MG63 (cell line): Measurements from ENCODE around the gene DSE. TPM values are rescaled to one million over a fixed set of nuclear protein-coding genes. Genes with fewer than 3 reads are reported as not detected.

Experiments used
- DNase-seq: peaks from one replicate; pipeline ENCODE4 v3.0.0-alpha.2; 2020
- H3K27me3 ChIP-seq: fragments of 250-450 bp; sonication (Bioruptor Pico); 2 replicates; pipeline ENCODE4 v1.5.1; 2020; ENCODE audit warnings: mild to moderate bottlenecking, moderate library complexity
- H3K36me3 ChIP-seq: fragments of 250-450 bp; sonication (Bioruptor Pico); 2 replicates; pipeline ENCODE4 v1.5.1; 2020; ENCODE audit warnings: mild to moderate bottlenecking, moderate library complexity
- H3K4me3 ChIP-seq: fragments of 250-450 bp; sonication (Bioruptor Pico); 2 replicates; pipeline ENCODE4 v1.5.1; 2020; ENCODE audit warnings: mild to moderate bottlenecking, moderate library complexity
- H3K9me3 ChIP-seq: fragments of 250-450 bp; sonication (Bioruptor Pico); 2 replicates; pipeline ENCODE4 v1.5.1; 2020; ENCODE audit warnings: mild to moderate bottlenecking, moderate library complexity
- total RNA-seq: library from RNA; depleted of rRNA; stranded (reverse); fragments of >200 nt; shearing (Covaris generic); gene quantifications from 2 replicates; pipeline ENCODE4 v1.2.3, GENCODE V29; 2014; ENCODE audit warnings: low replicate concordance

DSE gene
- total RNA-seq, 1 experiment from 2014 or later = 5.4 TPM

DNA sequence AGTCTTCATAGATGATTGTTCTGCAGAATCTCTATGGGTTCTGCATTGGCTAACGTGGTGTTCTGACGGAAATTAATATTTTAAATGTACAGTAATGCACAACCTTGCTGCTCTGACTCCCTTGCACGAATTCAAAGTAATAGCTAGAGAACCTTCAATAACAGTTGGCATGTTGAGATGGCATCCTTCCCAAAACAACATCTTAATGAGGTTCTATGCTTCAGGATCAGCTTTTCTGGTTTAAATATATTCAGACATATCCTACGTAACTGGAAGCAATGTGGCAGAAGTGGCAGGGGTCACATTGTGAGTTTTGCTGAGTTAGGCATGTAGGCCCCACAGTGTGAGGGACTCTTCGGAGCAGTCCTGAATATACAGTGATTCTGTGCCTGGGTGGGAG lies 25.7 kb downstream of the DSE start:
- Histone ChIP-seq H3K9me3 (no peaks in the 10 kb centered on the region), H3K36me3 (no peaks in the 10 kb centered on the region; the same call in 1 of the 2 replicates), H3K27me3 (no peaks in the 10 kb centered on the region), H3K4me3 (no peak overlapping the region)
- DNase-seq = no peak

DNA sequence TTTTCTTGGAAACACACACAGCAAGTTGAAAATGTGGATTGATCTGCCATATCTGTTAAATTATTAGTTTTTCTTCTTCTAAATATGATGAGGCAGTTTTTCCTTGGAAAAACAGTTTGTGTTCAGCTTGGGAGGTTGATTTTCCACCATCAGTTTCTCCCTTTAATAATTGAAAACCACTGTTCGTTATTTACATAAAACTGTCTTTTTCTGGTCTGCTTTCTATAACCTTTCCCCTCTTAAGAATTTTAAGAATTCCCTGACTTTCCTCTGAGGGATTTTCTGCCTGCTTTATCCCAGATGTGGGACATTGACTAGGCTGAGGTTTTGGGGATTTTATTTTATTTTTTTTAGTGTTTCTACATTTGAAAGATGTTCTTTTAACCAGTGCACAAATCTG lies 27.2 kb downstream of the DSE start:
- DNase-seq = no peak

DNA sequence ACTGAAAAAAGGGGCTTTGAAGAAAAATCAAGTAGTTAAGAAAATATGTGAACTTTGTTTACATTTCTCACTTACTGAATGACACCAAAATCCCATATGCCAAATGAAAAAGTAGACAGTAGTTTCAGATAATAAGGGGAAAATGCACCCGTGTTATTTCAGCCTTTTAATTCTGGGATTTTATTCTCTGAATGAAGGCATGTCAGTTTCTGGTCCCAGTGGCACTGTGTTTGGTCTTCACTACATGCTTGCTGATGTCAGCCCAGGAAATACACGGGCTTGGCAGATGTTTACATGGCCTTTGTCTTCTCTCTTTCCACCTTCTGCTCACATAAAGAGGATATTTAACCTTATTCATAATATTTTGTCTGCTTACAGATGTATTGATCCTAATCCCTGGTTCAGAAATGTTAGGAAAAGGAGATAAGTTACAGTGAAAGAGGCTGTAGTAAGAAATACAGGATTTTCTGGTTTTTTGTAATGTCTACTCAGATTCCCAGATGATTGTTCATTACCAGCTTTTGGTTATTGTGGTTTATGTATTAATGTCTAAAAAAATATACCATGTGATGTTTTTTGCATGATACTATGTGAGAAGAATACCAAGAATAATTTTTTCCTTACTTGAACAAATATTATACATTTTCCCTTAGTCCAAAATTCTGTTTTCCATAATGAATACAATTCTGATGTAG lies 27.7 kb downstream of the DSE start:
- DNase-seq = no peak

More for the DNA sequence above, 27.2 kb downstream of the DSE start:
- H3K9me3 ChIP-seq = no peaks in the 10 kb centered on the region
- no peaks in the 10 kb centered on the region; the same call in 1 of the 2 replicates for H3K36me3 ChIP-seq
- no peaks in the 10 kb centered on the region for H3K27me3 ChIP-seq
- no peak overlapping the region for H3K4me3 ChIP-seq

DNA sequence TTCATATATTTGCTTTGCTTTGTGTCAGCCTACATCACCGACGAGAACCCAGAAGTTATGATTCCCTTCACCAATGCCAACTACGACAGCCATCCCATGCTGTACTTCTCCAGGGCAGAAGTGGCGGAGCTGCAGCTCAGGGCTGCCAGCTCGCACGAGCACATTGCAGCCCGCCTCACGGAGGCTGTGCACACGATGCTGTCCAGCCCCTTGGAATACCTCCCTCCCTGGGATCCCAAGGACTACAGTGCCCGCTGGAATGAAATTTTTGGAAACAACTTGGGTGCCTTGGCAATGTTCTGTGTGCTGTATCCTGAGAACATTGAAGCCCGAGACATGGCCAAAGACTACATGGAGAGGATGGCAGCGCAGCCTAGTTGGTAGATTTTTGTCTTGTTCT lies 28.5 kb downstream of the DSE start:
- Histone ChIP-seq H3K4me3 (no peak overlapping the region), H3K9me3 (no peaks in the 10 kb centered on the region), H3K27me3 (no peaks in the 10 kb centered on the region), H3K36me3 (no peaks in the 10 kb centered on the region; the same call in 1 of the 2 replicates)
- DNase-seq = no peak

More for the DNA sequence above, 27.7 kb downstream of the DSE start:
- Histone ChIP-seq H3K4me3 (no peak overlapping the region), H3K36me3 (no peaks in the 10 kb centered on the region; the same call in 1 of the 2 replicates), H3K9me3 (no peaks in the 10 kb centered on the region), H3K27me3 (no peaks in the 10 kb centered on the region)

DNA sequence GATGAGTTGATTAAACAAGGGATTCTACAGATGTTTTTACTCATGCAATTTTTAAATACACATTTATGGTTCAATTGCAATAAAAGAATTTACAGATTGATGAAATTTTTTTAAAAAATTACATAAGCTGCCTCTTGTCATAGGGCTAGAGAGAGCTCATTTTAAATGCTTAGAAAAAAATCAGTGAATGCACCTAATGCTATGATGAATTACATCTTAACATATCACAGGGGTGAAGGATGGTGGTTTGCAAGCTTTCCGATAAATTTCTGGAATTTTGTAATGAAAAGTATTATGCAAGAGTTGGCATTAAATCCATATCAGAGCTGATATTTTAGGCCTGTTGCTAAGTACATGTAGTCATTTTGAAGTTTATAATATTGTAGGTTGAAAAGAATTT lies 29.6 kb downstream of the DSE start:
- DNase-seq = no peak
- Histone ChIP-seq H3K9me3 (no peaks in the 10 kb centered on the region), H3K36me3 (no peaks in the 10 kb centered on the region; the same call in 1 of the 2 replicates), H3K4me3 (no peak overlapping the region), H3K27me3 (no peaks in the 10 kb centered on the region)

DNA sequence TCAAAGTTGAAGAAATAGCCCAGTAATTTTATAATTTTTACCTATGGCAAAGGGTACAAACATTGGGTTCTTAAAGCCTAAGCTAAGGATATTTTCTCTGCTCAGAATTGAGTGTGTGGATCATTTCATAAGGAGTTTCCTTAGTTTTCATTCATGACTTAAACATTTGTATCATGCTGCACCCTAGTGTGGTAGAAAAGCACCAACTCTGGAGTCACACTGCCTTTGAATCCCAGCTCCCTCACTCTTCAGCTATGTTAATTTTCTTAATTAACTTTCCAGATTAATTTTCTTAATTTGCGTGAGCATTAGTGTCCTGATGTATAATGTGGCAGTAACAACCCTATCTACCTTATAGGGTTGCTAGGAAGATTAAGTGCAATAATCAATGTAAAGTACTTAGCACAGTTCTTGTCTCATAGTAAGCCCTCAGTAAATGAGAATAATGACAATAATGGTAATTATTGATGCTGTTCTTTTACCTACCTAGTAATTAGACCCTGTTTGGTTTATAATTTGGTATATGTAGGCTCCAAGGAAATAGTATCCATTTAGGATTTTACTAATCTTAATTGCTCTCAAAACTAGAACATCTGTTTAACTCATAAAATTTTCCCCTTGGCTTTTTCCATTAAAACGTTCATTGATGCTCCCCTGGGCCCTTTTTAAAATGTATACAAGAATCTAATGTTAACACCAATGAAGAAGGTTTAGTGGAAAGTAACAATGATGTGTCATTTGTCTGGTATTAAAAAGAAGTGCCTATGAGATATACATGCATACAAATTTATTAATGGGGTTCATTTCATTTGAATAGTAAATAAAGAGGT lies 31.6 kb downstream of the DSE start:
- H3K9me3 ChIP-seq = no peaks in the 10 kb centered on the region
- H3K4me3 ChIP-seq = no peak overlapping the region
- H3K36me3 ChIP-seq = no peaks in the 10 kb centered on the region; the same call in 1 of the 2 replicates
- H3K27me3 ChIP-seq = no peaks in the 10 kb centered on the region
- DNase-seq = no peak

GRCh38 chr6:116403205-116403604 lies 32.5 kb downstream of the DSE start:
- Histone ChIP-seq H3K4me3 (no peak overlapping the region), H3K9me3 (no peaks in the 10 kb centered on the region), H3K36me3 (no peaks in the 10 kb centered on the region; the same call in 1 of the 2 replicates), H3K27me3 (no peaks in the 10 kb centered on the region)
- DNase-seq = no peak

- Histone ChIP-seq H3K27me3 (no peaks in the 10 kb centered on the region), H3K4me3 (no peak overlapping the region), H3K9me3 (no peaks in the 10 kb centered on the region), H3K36me3 (no peaks in the 10 kb centered on the region; the same call in 1 of the 2 replicates)
- no peak for DNase-seq
Measured at GRCh38 chr6:116404696-116405095, 33.9 kb downstream of the DSE start.

DNA sequence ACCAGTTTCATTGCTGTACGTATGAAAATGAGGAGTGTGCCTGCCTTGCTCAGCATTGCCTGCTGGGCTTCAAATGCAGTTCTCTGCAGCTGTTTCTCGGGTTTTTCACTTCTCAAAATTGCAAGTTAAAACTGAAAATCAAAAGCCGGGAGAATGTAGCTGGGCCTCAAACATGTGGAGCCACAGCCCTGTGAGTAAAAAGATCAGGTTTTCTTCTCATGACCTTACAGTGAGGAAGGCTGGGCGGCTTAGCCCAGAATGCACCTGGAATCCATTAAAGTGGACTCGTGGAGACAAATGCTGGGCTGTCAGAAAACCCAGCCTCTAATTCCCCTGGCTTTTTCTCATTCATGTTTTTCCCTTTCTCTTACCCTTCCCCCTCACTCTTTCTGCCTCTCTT lies 34.4 kb downstream of the DSE start:
- Histone ChIP-seq H3K36me3 (no peaks in the 10 kb centered on the region; the same call in 1 of the 2 replicates), H3K27me3 (no peaks in the 10 kb centered on the region), H3K9me3 (no peaks in the 10 kb centered on the region), H3K4me3 (no peak overlapping the region)
- DNase-seq = no peak

- Histone ChIP-seq H3K27me3 (no peaks in the 10 kb centered on the region), H3K4me3 (no peak overlapping the region), H3K36me3 (no peaks in the 10 kb centered on the region), H3K9me3 (no peaks in the 10 kb centered on the region)
- DNase-seq = peak; percentile 33
Measured at GRCh38 chr6:116405652-116406356, 35.1 kb downstream of the DSE start.

DNA sequence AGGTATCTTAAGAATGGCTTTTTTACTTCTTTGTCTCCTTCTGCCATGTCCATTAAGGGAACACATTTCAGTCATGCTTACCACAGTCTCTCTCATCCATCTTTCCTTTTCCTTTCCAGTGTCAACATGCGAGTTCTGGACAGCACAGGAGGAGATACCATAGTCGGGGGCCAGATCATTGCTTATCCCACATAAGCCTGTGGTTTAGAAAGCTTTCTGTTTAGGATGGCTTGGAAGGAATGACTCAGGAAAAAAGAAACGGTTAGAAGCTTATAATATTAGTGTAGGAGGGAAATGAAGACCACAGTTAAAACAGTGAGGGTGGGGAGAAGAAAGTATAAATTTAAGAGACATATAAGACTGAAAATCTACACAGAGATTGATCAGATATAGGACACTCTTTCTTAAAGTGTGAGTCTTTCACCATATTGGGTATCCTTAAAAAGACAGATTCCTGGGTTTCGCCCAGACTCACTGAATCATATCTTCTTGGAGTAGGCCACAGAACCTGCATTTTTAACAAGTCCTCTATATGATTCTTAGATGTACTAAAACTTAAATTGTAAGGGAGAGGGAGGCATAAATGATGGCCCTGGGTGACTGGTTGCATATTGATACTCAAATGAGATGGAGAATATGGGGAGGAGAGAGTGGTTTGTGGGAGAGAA lies 36.1 kb downstream of the DSE start:
- Histone ChIP-seq H3K9me3 (no peaks in the 10 kb centered on the region), H3K27me3 (no peaks in the 10 kb centered on the region), H3K4me3 (no peak overlapping the region), H3K36me3 (no peaks in the 10 kb centered on the region)
- peak; percentile 12 for DNase-seq

GRCh38 chr6:116408491-116408890 lies 37.7 kb downstream of the DSE start:
- DNase-seq = no peak
- H3K27me3 ChIP-seq = no peaks in the 10 kb centered on the region
- H3K4me3 ChIP-seq = no peak overlapping the region
- no peaks in the 10 kb centered on the region for H3K36me3 ChIP-seq
- no peaks in the 10 kb centered on the region for H3K9me3 ChIP-seq

DNA sequence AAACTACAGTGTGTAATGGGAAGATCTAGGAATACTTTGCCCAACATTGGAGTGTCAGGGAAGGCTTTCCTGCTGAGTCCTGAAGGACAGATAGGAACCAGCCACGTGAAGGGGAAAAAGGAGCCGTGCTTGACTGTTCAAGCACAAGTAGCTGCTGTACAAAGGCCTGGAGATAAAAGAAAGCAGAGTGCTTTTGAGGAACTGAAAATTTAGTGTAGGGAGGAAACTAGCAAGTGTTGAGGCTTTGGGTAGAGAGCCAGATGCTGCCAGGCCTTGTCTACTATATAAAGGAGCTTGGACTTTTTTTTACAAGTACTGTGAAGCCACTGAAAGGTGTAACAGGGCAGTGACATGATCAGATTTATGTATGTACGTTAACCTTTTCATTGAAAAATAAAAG lies 39.0 kb downstream of the DSE start:
- H3K36me3 ChIP-seq = no peaks in the 10 kb centered on the region
- DNase-seq = no peak
- H3K9me3 ChIP-seq = no peaks in the 10 kb centered on the region
- H3K27me3 ChIP-seq = no peaks in the 10 kb centered on the region
- H3K4me3 ChIP-seq = no peak overlapping the region

DNA sequence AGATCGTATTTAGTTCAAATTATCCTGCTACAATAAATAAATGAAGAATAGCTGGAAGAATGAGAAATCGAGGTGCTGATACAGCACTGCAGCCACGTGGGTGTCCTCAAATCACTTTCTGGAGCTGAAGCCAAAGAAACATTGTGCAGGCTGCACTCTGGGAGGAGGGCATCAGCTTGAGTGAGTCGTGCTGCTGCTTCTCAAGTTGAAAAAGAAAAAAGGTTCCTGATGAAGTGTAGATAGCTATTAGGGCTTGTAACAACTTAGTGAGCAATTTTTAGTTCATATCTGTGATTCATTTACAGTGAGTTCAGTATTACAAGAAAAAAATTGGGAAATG lies 40.5 kb downstream of the DSE start:
- Histone ChIP-seq H3K27me3 (no peaks in the 10 kb centered on the region), H3K4me3 (no peak overlapping the region), H3K36me3 (no peaks in the 10 kb centered on the region), H3K9me3 (no peaks in the 10 kb centered on the region)
- no peak for DNase-seq

- Histone ChIP-seq H3K9me3 (no peaks in the 10 kb centered on the region), H3K36me3 (no peaks in the 10 kb centered on the region), H3K27me3 (no peaks in the 10 kb centered on the region), H3K4me3 (no peak overlapping the region)
- DNase-seq = peak; percentile 42
Measured at GRCh38 chr6:116412270-116412669, 41.5 kb downstream of the DSE start.

- DNase-seq = no peak
- Histone ChIP-seq H3K27me3 (no peaks in the 10 kb centered on the region; the same call in 1 of the 2 replicates), H3K9me3 (no peaks in the 10 kb centered on the region), H3K4me3 (no peak overlapping the region), H3K36me3 (no peaks in the 10 kb centered on the region)
Measured at GRCh38 chr6:116413357-116413756, 42.6 kb downstream of the DSE start.

DNA sequence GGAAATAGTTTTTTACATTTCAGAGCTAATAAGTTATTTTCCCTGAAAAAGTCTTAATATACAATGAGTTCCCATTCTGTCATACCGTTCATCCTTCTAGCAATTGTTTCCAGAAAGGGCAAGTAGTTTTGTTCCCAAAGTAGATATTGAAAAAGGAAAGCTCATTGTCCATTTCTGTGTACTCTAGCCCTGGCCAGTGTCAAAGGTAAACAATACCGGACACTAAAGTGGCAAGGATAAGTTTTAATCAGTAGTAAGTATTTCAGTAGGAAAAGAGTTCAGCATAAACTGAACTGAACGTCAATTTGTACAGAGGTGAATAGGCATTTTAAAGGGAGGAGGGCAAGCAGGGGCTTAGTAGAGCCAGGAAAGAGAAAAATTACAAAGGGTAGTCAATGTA lies 46.9 kb downstream of the DSE start:
- DNase-seq = no peak

More for the DNA sequence above, 46.9 kb downstream of the DSE start:
- no peak overlapping the region for H3K4me3 ChIP-seq
- H3K27me3 ChIP-seq = no peaks in the 10 kb centered on the region; the same call in 1 of the 2 replicates
- peaks cover 4% of the 10 kb centered on the region; the same call in 1 of the 2 replicates for H3K9me3 ChIP-seq
- no peaks in the 10 kb centered on the region for H3K36me3 ChIP-seq
